ENCODE measurements around the gene ANKH.
"Not testable (repeated sequence)": the region's sequence is repeated elsewhere in the genome, so short reads cannot be mapped to it uniquely, and the experiment has no call there.

The ANKH gene

GRCh38 chr5:14831006-14831338 is 40.6 kb downstream of the ANKH start:
- Histone ChIP-seq H3K27ac (ENCODE audit: insufficient read depth, low read length, poor library complexity, severe bottlenecking) (no peak overlapping the region), H3K36me3 (ENCODE audit: control insufficient read depth, insufficient read depth, low read length) (no peaks in the 10 kb centered on the region), H3K4me1 (ENCODE audit: control insufficient read depth, insufficient read depth, low read length, poor library complexity, severe bottlenecking) (no peaks in the 10 kb centered on the region), H3K9me3 (ENCODE audit: control insufficient read depth, low read length) (no peaks in the 10 kb centered on the region), H3K27me3 (replicated peaks; ENCODE audit: control insufficient read depth, insufficient read depth, low read length, poor library complexity, severe bottlenecking) (no peaks in the 10 kb centered on the region), H3K4me3 (ENCODE audit: insufficient read depth, low read depth, low read length, poor library complexity, severe bottlenecking) (no peak overlapping the region)
- DNase-seq: no peak

- Histone ChIP-seq H3K36me3 (ENCODE audit: control insufficient read depth, insufficient read depth, low read length) (no peaks in the 10 kb centered on the region), H3K4me3 (ENCODE audit: insufficient read depth, low read depth, low read length, poor library complexity, severe bottlenecking) (no peak overlapping the region), H3K27ac (ENCODE audit: insufficient read depth, low read length, poor library complexity, severe bottlenecking) (no peak overlapping the region), H3K4me1 (ENCODE audit: control insufficient read depth, insufficient read depth, low read length, poor library complexity, severe bottlenecking) (no peaks in the 10 kb centered on the region), H3K9me3 (ENCODE audit: control insufficient read depth, low read length) (no peaks in the 10 kb centered on the region), H3K27me3 (replicated peaks; ENCODE audit: control insufficient read depth, insufficient read depth, low read length, poor library complexity, severe bottlenecking) (no peaks in the 10 kb centered on the region)
- DNase-seq: no peak
These were observed 41.2 kb downstream of the ANKH start for GRCh38 chr5:14830210-14831005.

- H3K36me3 ChIP-seq (ENCODE audit: control insufficient read depth, insufficient read depth, low read length): no peaks in the 10 kb centered on the region
- no peaks in the 10 kb centered on the region for H3K9me3 ChIP-seq (ENCODE audit: control insufficient read depth, low read length)
- H3K4me3 ChIP-seq (ENCODE audit: insufficient read depth, low read depth, low read length, poor library complexity, severe bottlenecking): no peak overlapping the region
- H3K27ac ChIP-seq (ENCODE audit: insufficient read depth, low read length, poor library complexity, severe bottlenecking): no peak overlapping the region
- no peaks in the 10 kb centered on the region for H3K27me3 ChIP-seq (replicated peaks; ENCODE audit: control insufficient read depth, insufficient read depth, low read length, poor library complexity, severe bottlenecking)
- no peaks in the 10 kb centered on the region for H3K4me1 ChIP-seq (ENCODE audit: control insufficient read depth, insufficient read depth, low read length, poor library complexity, severe bottlenecking)
- DNase-seq: no peak
These were observed 42.2 kb downstream of the ANKH start for GRCh38 chr5:14829396-14829795.

GRCh38 chr5:14826714-14827113 is 44.9 kb downstream of the ANKH start:
- no peak overlapping the region for H3K27ac ChIP-seq (ENCODE audit: insufficient read depth, low read length, poor library complexity, severe bottlenecking)
- H3K4me1 ChIP-seq (ENCODE audit: control insufficient read depth, insufficient read depth, low read length, poor library complexity, severe bottlenecking): no peaks in the 10 kb centered on the region
- no peak for DNase-seq
- H3K27me3 ChIP-seq (replicated peaks; ENCODE audit: control insufficient read depth, insufficient read depth, low read length, poor library complexity, severe bottlenecking): no peaks in the 10 kb centered on the region
- no peaks in the 10 kb centered on the region for H3K36me3 ChIP-seq (ENCODE audit: control insufficient read depth, insufficient read depth, low read length)
- no peaks in the 10 kb centered on the region for H3K9me3 ChIP-seq (ENCODE audit: control insufficient read depth, low read length)
- no peak overlapping the region for H3K4me3 ChIP-seq (ENCODE audit: insufficient read depth, low read depth, low read length, poor library complexity, severe bottlenecking)

- Histone ChIP-seq H3K36me3 (ENCODE audit: control insufficient read depth, insufficient read depth, low read length) (no peaks in the 10 kb centered on the region), H3K4me1 (ENCODE audit: control insufficient read depth, insufficient read depth, low read length, poor library complexity, severe bottlenecking) (no peaks in the 10 kb centered on the region), H3K9me3 (ENCODE audit: control insufficient read depth, low read length) (no peaks in the 10 kb centered on the region), H3K27me3 (replicated peaks; ENCODE audit: control insufficient read depth, insufficient read depth, low read length, poor library complexity, severe bottlenecking) (no peaks in the 10 kb centered on the region), H3K4me3 (ENCODE audit: insufficient read depth, low read depth, low read length, poor library complexity, severe bottlenecking) (no peak overlapping the region), H3K27ac (ENCODE audit: insufficient read depth, low read length, poor library complexity, severe bottlenecking) (no peak overlapping the region)
- no peak for DNase-seq
These were observed 45.6 kb downstream of the ANKH start for GRCh38 chr5:14825977-14826376.

GRCh38 chr5:14824499-14824898 is 47.1 kb downstream of the ANKH start:
- Histone ChIP-seq H3K9me3 (ENCODE audit: control insufficient read depth, low read length) (no peaks in the 10 kb centered on the region), H3K27ac (ENCODE audit: insufficient read depth, low read length, poor library complexity, severe bottlenecking) (no peak overlapping the region), H3K4me3 (ENCODE audit: insufficient read depth, low read depth, low read length, poor library complexity, severe bottlenecking) (no peak overlapping the region), H3K4me1 (ENCODE audit: control insufficient read depth, insufficient read depth, low read length, poor library complexity, severe bottlenecking) (no peaks in the 10 kb centered on the region), H3K27me3 (replicated peaks; ENCODE audit: control insufficient read depth, insufficient read depth, low read length, poor library complexity, severe bottlenecking) (no peaks in the 10 kb centered on the region), H3K36me3 (ENCODE audit: control insufficient read depth, insufficient read depth, low read length) (no peaks in the 10 kb centered on the region)
- DNase-seq: no peak

GRCh38 chr5:14821100-14821845 is 50.3 kb downstream of the ANKH start:
- no peak for DNase-seq

GRCh38 chr5:14818931-14819790 is 52.4 kb downstream of the ANKH start:
- Histone ChIP-seq H3K9me3 (ENCODE audit: control insufficient read depth, low read length) (no peaks in the 10 kb centered on the region), H3K4me3 (ENCODE audit: insufficient read depth, low read depth, low read length, poor library complexity, severe bottlenecking) (no peak overlapping the region), H3K27me3 (replicated peaks; ENCODE audit: control insufficient read depth, insufficient read depth, low read length, poor library complexity, severe bottlenecking) (no peaks in the 10 kb centered on the region), H3K4me1 (ENCODE audit: control insufficient read depth, insufficient read depth, low read length, poor library complexity, severe bottlenecking) (no peaks in the 10 kb centered on the region), H3K36me3 (ENCODE audit: control insufficient read depth, insufficient read depth, low read length) (no peaks in the 10 kb centered on the region), H3K27ac (ENCODE audit: insufficient read depth, low read length, poor library complexity, severe bottlenecking) (no peak overlapping the region)
- no peak for DNase-seq

More at GRCh38 chr5:14821100-14821845, 50.3 kb downstream of the ANKH start:
- H3K4me3 ChIP-seq (ENCODE audit: insufficient read depth, low read depth, low read length, poor library complexity, severe bottlenecking): no peak overlapping the region
- H3K4me1 ChIP-seq (ENCODE audit: control insufficient read depth, insufficient read depth, low read length, poor library complexity, severe bottlenecking): no peaks in the 10 kb centered on the region
- no peaks in the 10 kb centered on the region for H3K9me3 ChIP-seq (ENCODE audit: control insufficient read depth, low read length)
- H3K36me3 ChIP-seq (ENCODE audit: control insufficient read depth, insufficient read depth, low read length): no peaks in the 10 kb centered on the region
- H3K27me3 ChIP-seq (replicated peaks; ENCODE audit: control insufficient read depth, insufficient read depth, low read length, poor library complexity, severe bottlenecking): no peaks in the 10 kb centered on the region
- H3K27ac ChIP-seq (ENCODE audit: insufficient read depth, low read length, poor library complexity, severe bottlenecking): no peak overlapping the region

- not testable (repeated sequence) for H3K4me1 ChIP-seq (ENCODE audit: control insufficient read depth, insufficient read depth, low read length, poor library complexity, severe bottlenecking); DNase-seq; H3K36me3 ChIP-seq (ENCODE audit: control insufficient read depth, insufficient read depth, low read length); H3K4me3 ChIP-seq (ENCODE audit: insufficient read depth, low read depth, low read length, poor library complexity, severe bottlenecking); H3K27ac ChIP-seq (ENCODE audit: insufficient read depth, low read length, poor library complexity, severe bottlenecking); H3K9me3 ChIP-seq (ENCODE audit: control insufficient read depth, low read length); H3K27me3 ChIP-seq (replicated peaks; ENCODE audit: control insufficient read depth, insufficient read depth, low read length, poor library complexity, severe bottlenecking)
These were observed 53.8 kb downstream of the ANKH start for GRCh38 chr5:14817762-14818136.

All from effector memory CD4-positive, alpha-beta T cell (primary cell).